Ovary (tissue), 3 donors: ENCODE results near the gene MAD1L1.

Source experiments
- POLR2A ChIP-seq: fragments of 450-650 bp; IDR thresholded peaks from one replicate; pipeline ENCODE4 v1.6.1; 2017; ENCODE audit warnings: antibody characterized with exemption, mild to moderate bottlenecking, moderate library complexity
- TF ChIP-seq, protein P1 (sequence below), 3 donors: fragments of 450-650 bp in 2 of 3; fragments of 200-600 bp in 1 of 3; IDR thresholded peaks; one replicate each; pipeline versions ENCODE4 v1.5.1 to v1.8.0; 2016 to 2022; ENCODE audit warnings: antibody characterized with exemption in 3 of 3, mild to moderate bottlenecking in 1 of 3
- donor health status: DM: no; HTN: no; CAD: no.

DNA sequence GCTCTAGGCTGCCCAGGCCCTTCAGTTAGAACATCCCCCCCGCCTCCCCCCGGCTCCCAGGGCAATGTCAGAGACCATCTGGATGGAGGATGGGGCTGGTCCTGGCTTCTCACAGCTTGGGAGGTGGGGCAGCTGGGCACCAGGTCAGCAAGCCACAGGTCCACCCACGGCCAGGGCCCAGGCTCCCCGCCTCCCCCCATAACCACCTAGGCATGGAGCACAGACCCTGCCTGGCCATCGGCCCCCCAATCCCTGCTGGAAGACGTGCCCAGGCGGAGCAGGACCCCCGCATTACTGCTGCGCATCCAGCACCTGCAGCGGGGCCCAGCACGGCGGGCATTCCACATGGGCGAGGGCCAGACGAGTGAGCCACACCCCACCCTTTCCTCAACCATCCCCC, 393.0 kb downstream of the MAD1L1 start:
- no peak for TF ChIP-seq POLR2A
- TF ChIP-seq, protein P1, sequence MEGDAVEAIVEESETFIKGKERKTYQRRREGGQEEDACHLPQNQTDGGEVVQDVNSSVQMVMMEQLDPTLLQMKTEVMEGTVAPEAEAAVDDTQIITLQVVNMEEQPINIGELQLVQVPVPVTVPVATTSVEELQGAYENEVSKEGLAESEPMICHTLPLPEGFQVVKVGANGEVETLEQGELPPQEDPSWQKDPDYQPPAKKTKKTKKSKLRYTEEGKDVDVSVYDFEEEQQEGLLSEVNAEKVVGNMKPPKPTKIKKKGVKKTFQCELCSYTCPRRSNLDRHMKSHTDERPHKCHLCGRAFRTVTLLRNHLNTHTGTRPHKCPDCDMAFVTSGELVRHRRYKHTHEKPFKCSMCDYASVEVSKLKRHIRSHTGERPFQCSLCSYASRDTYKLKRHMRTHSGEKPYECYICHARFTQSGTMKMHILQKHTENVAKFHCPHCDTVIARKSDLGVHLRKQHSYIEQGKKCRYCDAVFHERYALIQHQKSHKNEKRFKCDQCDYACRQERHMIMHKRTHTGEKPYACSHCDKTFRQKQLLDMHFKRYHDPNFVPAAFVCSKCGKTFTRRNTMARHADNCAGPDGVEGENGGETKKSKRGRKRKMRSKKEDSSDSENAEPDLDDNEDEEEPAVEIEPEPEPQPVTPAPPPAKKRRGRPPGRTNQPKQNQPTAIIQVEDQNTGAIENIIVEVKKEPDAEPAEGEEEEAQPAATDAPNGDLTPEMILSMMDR (IDR thresholded peaks at IDR 0.05): no peak
